ENCODE results near the gene RASGRP4.
A peak's percentile ranks its signal among the peaks of the same experiment; 100 is the strongest.
"Not testable (repeated sequence)": the region's sequence is repeated elsewhere in the genome, so short reads cannot be mapped to it uniquely, and the experiment has no call there.

Gene RASGRP4

DNA sequence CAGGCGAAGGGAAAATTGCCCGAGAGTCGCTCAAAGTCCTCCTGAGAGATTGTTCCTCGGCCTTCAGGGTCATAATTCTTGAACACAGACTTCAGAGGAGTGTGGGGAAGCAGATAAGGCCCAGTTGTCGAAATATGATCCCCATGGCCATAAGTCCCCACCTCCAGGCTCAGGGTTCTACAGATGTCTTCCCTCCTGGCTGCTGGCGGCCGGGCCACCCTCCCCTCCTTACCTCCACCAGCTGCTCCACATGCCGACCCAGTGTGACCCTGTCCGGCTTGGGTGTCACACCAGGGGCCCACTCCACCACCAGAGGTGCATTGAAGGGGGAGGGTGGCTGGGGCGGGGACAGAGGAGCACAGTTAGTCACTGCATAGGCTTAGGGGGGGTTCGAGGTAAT is 13.1 kb downstream of the RASGRP4 start:
- DNase-seq: no peak

DNA sequence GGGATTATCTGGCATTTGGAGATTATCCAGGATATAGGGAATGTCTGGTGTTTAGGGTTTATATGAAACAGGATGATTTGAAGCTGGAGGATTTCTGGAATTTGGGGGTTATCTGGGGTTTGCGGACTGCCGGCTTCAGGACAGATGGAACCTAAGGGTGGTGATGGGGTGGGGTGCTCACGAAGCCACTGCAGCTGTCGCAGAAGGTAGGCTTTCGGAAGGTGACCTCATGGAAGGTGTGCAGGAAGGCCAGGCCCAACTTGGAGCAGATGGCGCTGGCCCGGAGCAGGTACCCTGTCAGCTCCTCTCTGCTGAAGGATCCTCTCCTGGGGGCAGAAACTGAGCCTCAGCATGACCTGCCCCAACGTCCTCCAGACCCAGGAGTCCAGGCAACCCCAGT is 13.5 kb downstream of the RASGRP4 start:
- DNase-seq: no peak

DNA sequence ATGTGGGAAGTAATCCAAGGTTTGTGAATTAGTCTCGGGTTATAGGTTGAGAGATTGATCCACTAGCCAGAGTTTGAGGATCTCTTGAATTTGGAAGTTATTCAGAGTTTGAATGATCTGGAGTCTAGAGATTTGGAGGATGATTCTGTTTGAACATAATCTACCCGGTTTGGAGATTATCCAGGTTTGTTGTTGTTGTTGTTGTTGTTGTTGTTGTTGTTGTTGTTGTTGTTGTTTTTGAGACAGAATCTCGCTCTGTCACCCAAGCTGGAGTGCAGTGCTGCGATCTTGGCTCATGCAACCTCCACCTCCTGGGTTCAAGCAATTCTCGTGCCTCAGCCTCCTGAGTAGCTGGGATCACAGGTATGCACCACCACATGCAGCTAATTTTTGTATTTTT is 14.1 kb downstream of the RASGRP4 start:
- not testable (repeated sequence) for DNase-seq

DNA sequence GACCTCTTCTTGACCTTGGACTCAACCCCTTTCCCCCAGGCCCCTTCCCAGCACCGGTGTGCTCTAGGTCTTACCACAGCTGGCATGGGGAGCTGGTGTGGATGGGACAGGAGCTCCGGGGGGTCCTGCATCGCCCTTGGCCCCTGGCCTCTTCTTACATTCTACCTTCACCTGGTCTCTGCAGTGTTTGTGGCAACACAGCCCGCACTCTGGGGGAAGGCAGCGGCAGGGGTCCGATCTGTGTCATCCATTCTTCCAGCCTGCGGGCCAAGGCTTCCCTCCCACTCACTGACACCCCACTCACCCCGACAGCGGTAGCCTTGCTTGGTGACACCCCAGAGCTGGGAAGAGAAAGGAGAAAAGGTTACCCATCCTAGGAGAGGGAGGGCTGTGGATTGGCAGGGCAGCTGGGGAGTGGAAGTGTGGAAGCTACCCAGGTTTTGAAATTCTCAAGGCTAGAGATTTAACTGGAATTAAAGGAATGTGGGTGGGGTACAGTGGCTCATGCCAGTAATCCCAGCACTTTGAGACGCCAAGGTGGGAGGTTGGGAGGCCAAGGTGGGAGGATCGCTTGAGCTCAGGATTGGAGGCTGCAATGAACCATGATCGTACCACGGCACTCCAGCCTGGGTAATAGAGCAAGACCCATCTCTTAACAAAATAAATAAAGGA is 14.8 kb downstream of the RASGRP4 start:
- DNase-seq: no peak

DNA sequence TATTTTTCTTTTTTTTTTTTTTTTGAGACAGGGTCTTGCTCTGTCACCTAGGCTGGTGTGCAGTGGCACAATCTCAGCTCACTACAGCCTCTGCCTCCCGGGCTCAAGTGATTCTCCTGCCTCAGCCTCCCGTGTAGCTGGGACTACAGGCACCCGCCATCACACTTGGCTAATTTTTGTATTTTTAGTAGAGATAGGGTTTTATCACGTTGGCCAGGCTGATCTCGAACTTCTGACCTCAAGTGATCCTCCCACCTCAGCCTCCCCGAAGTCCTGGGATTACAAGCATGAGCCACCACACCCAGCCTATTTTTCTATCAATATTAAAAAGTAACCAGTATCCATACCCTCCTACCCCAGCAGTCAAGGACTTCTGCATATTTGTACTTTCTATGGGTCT is 15.6 kb downstream of the RASGRP4 start:
- not testable (repeated sequence) for DNase-seq

DNA sequence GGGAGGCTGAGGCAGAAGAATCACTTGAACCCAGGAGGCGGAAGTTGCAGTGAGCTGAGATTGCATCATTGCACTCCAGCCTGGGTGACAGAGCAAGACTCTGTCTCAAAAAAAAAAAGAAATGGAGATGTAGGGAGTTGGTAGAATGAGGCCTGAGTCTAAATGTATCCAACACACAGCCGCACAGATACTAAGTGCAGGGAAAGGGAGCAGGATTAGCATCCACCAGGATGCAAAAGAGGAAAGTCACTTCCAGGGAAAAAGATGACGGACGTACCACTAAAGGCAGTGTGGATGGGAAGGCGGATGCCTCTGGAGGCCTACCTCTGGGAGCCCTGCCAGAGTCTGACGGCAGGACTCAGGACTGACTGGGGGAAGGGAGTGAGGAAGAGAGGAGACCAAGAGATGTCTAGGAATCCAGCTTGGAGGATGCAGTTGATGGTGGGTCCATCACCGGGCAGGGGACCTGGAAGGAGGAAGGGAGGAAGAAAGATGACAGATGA is 16.3 kb downstream of the RASGRP4 start:
- peak; percentile 75 for DNase-seq

DNA sequence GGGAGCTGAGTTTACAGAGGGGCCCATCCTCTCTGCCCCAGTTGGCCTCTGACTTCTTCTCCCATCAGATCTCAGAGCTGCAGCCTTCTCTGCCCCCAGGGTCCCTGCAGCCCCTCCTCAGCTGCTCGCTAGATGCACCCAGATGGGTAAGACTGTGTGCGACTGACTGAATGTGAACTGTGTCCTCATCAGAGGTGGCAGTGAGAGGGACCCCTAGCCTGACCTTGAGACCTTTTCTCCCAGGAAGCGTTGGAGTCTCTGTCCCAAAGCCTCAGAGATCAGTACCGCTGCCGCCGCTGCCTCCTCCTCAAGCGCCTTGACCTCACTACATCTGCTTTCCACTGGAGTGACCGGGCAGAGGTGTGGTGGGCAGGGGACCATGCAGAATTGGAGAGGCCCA is 20.7 kb downstream of the RASGRP4 start:
- no peak for DNase-seq

DNA sequence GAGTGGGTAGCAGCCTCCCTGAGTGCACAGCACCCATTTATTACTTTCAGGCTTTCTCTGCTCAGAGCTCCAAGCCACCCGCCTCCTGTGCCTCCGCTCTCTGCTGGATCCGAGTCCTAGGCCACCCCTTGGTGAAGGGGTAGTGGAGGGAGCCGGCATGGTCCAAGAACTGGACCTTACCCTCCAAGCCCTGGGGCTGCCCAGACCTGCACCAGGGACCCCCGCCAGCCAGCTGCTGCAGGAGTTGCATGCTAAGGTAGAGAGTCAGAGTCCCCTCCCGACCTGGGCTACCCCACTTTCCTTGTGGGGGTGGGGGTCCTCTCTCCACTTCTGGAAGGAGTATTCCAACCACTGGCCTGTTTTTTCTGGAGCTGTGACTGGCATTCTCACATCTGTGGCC is 21.2 kb downstream of the RASGRP4 start:
- no peak for DNase-seq

DNA sequence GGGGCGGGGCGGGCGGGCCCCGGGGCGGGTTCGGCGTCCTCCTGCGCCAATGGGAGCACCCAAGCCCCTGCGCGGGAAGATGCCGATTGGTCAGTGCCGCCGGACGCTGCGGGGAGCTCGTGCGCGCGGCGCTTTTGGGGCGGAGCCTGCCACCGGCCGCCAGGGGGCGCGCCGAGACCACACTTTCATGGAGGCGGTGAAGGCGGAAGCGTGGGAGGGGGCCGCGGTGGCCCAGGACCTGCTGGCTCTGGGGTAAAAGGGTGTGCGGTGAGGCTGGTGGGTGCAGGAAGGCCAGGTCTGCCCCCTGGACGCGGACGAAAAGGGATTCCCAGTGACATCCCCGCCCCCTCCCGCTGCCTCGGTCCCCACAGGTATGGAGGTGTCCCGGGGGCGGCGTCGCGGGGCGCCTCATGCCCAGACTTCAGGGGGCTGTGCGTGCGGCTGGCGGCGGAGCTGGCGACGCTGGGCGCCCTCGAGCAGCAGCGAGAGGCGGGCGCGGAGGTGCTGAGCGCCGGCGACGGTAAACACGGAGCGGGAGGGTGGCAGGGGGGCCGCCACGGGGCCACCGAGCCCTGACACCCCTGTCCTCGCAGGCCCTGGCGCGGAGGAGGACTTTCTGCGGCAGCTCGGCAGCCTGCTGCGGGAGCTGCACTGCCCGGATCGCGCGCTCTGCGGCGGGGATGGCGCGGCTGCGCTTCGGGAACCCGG is 22.9 kb downstream of the RASGRP4 start, which contains the start of gene FAM98C:
Gene FAM98C (plus strand): TSS at position 127 of the 708 bp plus-strand sequence. CDS start 61 bp downstream, at position 188.
- peak; percentile 96 for DNase-seq

DNA sequence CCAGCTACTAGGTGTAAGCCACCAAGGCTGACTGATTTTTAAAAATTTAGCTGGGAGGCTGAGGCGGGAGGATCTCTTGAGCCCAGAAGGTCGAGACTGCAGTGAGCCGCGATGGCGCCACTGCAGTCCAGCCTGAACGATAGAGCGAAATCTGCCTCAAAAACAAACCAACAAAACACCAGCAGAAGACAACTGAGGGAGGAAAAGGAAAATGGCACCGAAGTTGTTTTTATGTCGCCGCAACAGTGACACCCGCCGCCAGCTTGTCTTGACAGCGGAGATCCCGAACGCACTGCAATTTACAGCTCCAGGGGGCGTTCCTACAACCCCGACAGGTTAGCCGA is 23.4 kb downstream of the RASGRP4 start:
- DNase-seq: no peak

DNA sequence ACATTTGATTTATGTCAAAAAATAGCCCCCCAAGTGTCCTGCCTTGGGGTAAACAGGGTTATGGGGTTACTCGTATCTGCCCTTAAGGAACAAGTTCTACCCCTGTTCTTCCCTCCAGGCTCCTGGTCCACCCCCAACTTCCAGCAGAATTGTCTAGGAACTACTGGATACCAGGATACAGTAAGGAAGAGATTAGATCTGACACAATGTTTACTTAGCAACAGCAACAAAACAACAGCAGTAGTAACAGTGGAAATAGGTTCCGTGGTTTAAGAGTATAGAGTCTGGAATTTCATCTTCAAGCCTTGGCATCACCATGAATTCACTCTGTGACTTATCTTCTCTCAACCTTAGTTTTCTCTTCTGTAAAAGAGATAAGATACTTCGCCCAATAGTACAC is 24.9 kb downstream of the RASGRP4 start:
- DNase-seq: no peak

DNA sequence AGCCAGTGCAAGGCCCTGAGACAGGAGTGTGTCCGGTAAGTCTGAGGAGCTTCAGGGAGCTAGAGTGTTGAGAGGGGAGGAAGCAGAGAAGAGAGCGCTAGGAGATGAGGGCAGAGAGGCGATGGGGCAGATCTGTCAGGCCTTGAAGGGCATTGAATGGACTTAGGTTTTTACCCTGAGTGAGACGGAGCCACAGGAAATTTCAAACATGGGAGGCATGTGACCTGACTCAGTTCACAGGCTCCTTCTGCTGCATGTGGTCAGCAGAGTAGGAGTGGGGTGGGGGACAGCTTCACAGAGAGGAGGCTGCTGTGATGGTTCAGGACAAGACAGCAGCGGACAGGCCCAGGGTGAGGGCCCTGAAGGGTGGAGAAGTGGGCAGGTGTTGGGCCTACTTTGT is 25.7 kb downstream of the RASGRP4 start:
- DNase-seq: no peak

DNA sequence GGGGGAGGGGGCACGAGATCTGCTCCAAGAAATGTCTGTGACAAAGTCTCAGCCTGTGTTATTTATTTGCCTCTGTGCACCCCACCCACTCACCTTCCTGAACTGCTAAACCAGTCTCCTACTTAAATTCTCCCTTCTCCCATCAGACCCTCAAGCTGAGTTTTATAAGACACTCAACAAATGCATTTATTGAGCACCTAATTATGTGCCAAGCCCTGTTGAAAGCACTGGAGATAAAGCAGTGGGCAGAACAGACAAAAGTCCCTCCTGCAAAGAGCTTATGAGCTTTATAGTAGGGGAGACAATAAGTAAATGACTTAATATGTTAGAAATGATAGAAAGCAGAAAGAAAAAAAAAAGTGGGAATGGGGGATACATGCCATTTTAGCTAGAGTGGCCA is 26.5 kb downstream of the RASGRP4 start:
- DNase-seq: no peak

DNA sequence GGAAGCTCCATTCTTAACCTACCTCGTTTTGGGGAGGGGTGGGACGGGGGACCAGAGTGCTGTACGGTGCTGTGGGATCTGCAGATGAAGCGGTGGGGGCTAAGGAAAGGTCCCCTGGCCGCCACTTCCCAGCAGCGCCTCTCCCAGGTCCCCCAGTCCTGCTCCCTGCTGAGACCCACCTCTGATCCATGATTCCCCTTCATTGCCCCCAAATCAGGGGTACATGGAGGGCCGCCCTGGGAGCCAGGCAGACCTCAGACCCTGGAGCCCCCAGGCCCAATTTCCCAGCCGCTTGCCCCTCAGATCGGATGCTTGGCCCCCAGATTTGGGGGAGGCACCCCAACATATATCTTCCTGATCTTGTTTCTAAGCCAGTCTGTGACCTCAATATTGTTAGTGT is 26.9 kb downstream of the RASGRP4 start:
- DNase-seq: no peak

DNA sequence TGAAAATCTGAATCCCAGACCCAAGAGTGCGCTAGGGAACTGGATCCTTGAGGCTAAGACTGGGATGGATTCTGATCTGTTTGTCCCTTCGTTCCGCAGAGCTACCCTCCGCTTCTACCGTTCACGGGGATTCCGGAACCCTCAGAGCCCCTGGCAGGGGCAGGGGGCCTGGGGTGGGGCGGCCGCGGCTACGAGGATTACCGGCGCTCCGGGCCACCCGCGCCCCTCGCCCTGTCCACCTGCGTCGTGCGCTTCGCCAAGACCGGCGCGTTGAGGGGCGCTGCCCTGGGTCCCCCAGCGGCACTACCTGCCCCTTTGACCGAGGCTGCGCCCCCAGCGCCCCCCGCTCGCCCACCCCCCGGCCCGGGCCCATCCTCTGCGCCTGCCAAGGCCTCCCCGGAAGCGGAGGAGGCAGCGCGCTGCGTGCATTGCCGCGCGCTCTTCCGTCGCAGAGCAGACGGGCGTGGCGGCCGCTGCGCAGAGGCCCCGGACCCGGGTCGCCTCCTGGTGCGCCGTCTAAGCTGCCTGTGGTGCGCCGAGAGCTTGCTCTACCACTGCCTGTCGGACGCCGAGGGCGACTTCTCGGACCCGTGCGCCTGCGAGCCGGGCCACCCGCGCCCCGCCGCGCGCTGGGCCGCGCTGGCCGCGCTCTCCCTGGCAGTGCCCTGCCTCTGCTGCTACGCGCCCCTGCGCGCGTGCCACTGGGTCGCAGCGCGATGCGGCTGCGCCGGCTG is 30.5 kb downstream of the RASGRP4 start:
- no peak for DNase-seq

DNA sequence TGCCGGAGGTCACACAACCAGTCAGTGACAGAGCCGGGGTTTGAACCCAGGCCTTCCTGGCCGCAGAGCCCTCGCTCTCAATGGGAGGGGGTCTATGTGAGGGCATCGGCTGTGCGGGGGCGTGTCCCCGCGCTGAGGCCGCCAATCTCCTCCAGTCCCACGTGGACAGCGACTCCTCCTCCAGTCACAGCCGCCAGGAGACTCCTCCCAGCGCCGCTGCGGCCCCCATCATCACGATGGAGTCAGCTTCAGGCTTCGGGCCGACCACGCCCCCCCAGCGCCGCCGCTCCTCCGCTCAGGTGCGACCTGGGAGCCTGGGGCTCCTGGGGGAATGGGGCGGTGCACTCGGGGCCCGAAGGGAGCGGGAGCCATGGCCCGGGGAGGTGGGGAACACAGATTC is 31.5 kb downstream of the RASGRP4 start:
- peak; percentile 56 for DNase-seq

DNA sequence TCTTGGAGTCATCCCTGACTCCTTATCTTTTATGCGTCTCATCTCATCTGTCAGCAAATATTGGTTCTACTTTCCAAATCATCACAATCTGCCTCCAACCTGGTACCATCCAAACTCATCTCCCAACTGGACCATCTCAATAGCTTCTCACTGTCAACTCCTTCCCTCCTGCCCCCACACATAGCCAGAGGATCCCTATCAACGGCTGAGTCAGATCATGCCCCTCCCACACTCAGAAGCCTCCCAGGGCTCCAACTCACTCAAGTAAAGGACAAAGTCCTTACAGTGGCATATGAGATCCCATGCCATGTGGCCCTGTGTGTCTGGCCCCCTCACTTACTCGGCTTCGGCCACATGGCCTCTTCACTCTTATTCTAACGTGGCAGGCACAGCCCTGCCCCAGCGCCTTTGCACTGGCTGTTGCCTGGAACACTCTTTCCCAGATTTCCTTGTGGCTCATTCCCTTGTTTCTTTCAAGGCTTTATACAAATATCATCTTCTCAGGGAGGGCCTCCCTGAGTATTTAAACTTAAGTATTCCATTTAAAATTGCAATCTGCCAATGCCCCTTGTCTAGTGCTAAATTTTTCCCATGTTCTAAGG is 33.2 kb downstream of the RASGRP4 start:
- DNase-seq: no peak

DNA sequence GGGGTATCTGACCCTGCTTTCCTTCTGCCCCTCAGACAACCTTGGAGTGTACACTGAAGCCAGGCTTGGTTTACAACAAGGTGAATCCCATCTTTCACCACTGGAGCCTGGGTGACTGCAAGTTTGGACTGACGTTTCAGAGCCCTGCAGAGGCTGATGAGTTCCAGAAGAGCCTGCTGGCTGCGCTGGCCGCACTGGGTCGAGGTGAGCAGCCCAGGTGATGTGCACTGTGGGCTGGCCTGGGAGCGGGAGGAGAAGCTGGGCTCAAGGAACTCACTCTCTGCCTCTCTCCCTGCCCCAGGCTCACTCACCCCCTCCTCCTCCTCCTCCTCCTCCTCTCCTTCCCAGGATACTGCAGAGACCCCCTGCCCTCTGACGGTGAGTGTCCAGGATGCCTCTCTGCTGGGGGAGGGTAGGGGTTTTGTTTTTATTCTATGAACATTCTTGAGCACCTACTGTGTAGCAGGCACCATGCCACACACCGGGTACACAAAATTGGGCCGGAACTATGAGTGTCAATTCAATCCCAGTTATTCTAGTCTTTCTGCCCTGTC is 34.0 kb downstream of the RASGRP4 start:
- no peak for DNase-seq

DNA sequence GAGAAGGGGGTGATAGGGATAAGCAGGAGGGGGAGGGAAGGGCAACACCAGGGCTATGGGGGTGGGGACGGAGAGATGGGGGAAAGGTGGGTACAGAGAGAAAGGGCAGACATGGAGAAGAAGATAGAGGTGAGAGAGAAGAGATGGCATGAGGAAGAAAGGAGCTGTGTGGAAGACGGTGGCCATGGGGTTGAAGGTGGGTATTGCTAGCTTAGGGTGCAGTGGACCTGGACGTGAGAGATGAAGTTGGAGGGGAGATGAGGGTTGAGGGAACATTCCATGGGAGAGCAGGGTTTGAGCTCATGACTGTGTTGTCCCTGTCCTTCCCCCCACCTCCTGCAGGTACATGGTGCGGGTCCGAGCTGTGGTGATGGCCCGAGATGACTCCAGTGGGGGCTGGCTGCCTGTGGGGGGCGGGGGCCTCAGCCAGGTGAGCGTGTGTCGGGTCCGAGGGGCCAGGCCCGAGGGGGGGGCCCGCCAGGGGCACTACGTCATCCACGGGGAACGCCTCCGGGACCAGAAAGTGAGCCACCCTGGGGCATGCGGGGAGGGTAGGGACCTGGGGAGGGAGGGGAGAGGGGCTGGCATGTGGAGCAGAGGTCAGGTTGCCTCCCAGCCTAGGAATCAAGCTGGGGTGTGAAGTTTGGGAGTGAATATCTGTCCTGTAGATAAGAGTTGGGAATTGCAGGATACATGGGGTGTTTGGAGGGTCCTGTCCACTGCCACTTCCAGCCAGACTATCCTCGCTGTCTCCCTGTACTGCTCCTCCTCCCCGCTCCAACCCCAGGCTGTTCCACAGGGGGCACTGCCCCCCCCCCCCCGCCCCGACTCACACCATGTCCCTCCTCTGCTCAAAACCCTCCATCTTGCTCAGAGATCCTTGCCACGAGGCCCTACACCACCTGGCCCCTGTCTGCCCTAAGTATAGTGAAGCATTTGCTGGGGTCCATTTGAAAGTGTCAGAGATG is 35.8 kb downstream of the RASGRP4 start:
- DNase-seq: no peak

DNA sequence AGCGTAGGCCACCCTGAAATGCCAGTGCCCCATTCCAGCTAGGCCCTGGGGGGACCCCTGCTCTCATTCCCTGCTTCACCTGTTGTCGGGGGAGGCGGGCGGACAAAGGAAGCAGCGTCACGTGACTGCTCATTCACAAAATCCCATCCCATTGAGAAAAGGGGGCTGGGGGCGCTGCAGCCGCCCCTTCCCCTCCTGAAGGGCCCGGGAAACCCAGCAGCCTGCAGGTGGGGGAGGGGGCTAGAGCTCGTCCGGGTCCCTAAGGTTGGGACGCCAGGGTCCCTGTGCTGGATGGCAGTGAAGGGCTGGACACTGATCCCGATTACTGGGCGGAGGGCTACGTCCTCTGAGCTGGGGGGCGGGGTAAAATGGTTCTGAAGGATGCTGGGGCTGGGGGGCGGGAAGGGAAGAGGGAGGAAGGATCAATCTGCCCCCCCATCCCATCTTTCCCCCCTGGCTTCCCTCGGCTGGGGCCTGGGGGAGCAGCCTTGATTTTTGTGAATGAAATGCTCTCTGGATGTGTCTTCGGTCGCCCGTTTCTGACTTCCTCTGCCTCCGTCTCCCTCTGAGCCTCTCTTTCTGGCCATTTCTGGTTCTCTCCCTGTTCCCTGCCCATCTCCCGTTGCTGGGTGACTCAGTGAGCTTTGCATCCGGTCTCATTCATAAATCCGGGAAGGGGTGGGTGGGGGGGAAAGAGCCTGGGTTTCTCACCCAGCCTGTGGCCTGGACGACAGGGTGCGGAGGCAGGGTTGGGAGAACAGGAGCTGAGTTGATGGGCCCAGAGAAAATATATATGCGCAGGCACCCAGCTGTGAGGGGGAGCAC is 36.7 kb downstream of the RASGRP4 start:
- no peak for DNase-seq
